Osteocyte (in vitro differentiated cells): ENCODE measurements around the gene GPR173. TPM values are rescaled to one million over a fixed set of nuclear protein-coding genes. Genes with fewer than 3 reads are reported as not detected.

Source experiments
- DNase-seq: peaks from one replicate; pipeline ENCODE4 v3.0.0; 2021; ENCODE audit warnings: mixed read lengths; ENCODE audit not compliant: unreplicated experiment; ENCODE audit errors: extremely low spot score
- H3K27ac Mint-ChIP-seq: one replicate; pipeline ENCODE4 v1.8.0; 2021; ENCODE audit warnings: mild to moderate bottlenecking, mixed read lengths; ENCODE audit not compliant: unreplicated experiment
- H3K27me3 Mint-ChIP-seq: one replicate; pipeline ENCODE4 v1.8.0; 2021; ENCODE audit warnings: mixed read lengths; ENCODE audit not compliant: unreplicated experiment
- H3K36me3 Mint-ChIP-seq: one replicate; pipeline ENCODE4 v1.8.0; 2021; ENCODE audit warnings: mixed read lengths; ENCODE audit not compliant: unreplicated experiment
- H3K4me1 Mint-ChIP-seq: one replicate; pipeline ENCODE4 v1.8.0; 2021; ENCODE audit warnings: mixed read lengths; ENCODE audit not compliant: unreplicated experiment
- H3K4me3 Mint-ChIP-seq: one replicate; pipeline ENCODE4 v1.8.0; 2021; ENCODE audit warnings: mild to moderate bottlenecking, moderate library complexity, mixed read lengths; ENCODE audit not compliant: unreplicated experiment
- H3K9me3 Mint-ChIP-seq: one replicate; pipeline ENCODE4 v1.8.0; 2021; ENCODE audit warnings: mixed read lengths; ENCODE audit not compliant: unreplicated experiment
- total RNA-seq: library from RNA; stranded (reverse); gene quantifications from 2 replicates; pipeline ENCODE4 v1.2.1, GENCODE V29; 2021
- TF ChIP-seq, protein P1 (sequence below): fragments of 200-600 bp; sonication (generic); IDR thresholded peaks from 2 replicates; pipeline ENCODE4 v1.5.0; 2021; ENCODE audit warnings: antibody characterized with exemption, mild to moderate bottlenecking, moderate library complexity

Gene GPR173
- total RNA-seq, 1 donor from 2014 or later = 17.3 TPM

GRCh38 chrX:53084043-53084570, 35.5 kb downstream of the GPR173 start:
- no peaks in the 10 kb centered on the region for H3K9me3 Mint-ChIP-seq

GRCh38 chrX:53084863-53085262, 36.3 kb downstream of the GPR173 start:
- Mint-ChIP-seq H3K9me3 (no peaks in the 10 kb centered on the region), H3K27me3 (no peaks in the 10 kb centered on the region), H3K27ac (no peak overlapping the region), H3K4me1 (peaks cover 21% of the 10 kb centered on the region), H3K36me3 (peaks cover 15% of the 10 kb centered on the region), H3K4me3 (no peak overlapping the region)
- TF ChIP-seq, protein P1, sequence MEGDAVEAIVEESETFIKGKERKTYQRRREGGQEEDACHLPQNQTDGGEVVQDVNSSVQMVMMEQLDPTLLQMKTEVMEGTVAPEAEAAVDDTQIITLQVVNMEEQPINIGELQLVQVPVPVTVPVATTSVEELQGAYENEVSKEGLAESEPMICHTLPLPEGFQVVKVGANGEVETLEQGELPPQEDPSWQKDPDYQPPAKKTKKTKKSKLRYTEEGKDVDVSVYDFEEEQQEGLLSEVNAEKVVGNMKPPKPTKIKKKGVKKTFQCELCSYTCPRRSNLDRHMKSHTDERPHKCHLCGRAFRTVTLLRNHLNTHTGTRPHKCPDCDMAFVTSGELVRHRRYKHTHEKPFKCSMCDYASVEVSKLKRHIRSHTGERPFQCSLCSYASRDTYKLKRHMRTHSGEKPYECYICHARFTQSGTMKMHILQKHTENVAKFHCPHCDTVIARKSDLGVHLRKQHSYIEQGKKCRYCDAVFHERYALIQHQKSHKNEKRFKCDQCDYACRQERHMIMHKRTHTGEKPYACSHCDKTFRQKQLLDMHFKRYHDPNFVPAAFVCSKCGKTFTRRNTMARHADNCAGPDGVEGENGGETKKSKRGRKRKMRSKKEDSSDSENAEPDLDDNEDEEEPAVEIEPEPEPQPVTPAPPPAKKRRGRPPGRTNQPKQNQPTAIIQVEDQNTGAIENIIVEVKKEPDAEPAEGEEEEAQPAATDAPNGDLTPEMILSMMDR = no peak
- no peak for DNase-seq

More at GRCh38 chrX:53084043-53084570, 35.5 kb downstream of the GPR173 start:
- DNase-seq = no peak
- peaks cover 21% of the 10 kb centered on the region for H3K4me1 Mint-ChIP-seq
- no peaks in the 10 kb centered on the region for H3K27me3 Mint-ChIP-seq
- TF ChIP-seq, protein P1 = no peak
- no peak overlapping the region for H3K27ac Mint-ChIP-seq
- no peak overlapping the region for H3K4me3 Mint-ChIP-seq
- peaks cover 15% of the 10 kb centered on the region for H3K36me3 Mint-ChIP-seq

GRCh38 chrX:53085661-53086229, 37.2 kb downstream of the GPR173 start:
- no peak overlapping the region for H3K27ac Mint-ChIP-seq
- no peaks in the 10 kb centered on the region for H3K9me3 Mint-ChIP-seq
- no peak for DNase-seq
- no peaks in the 10 kb centered on the region for H3K27me3 Mint-ChIP-seq
- H3K4me3 Mint-ChIP-seq = no peak overlapping the region
- H3K36me3 Mint-ChIP-seq = peaks cover 15% of the 10 kb centered on the region
- TF ChIP-seq, protein P1 = no peak
- peaks cover 19% of the 10 kb centered on the region for H3K4me1 Mint-ChIP-seq

GRCh38 chrX:53086464-53086863, 37.9 kb downstream of the GPR173 start:
- Mint-ChIP-seq H3K4me1 (peaks cover 16% of the 10 kb centered on the region), H3K27me3 (no peaks in the 10 kb centered on the region), H3K27ac (no peak overlapping the region), H3K9me3 (no peaks in the 10 kb centered on the region), H3K36me3 (peaks cover 15% of the 10 kb centered on the region), H3K4me3 (no peak overlapping the region)
- DNase-seq = no peak
- TF ChIP-seq, protein P1 = no peak

GRCh38 chrX:53087388-53087831, 38.8 kb downstream of the GPR173 start:
- no peaks in the 10 kb centered on the region for H3K9me3 Mint-ChIP-seq
- TF ChIP-seq, protein P1 = no peak
- H3K4me1 Mint-ChIP-seq = peaks cover 16% of the 10 kb centered on the region
- no peaks in the 10 kb centered on the region for H3K27me3 Mint-ChIP-seq
- no peak for DNase-seq
- no peak overlapping the region for H3K4me3 Mint-ChIP-seq
- H3K27ac Mint-ChIP-seq = peak overlapping the region; percentile 10
- H3K36me3 Mint-ChIP-seq = peaks cover 15% of the 10 kb centered on the region
